Stimulated activated CD8-positive, alpha-beta memory T cell treated with anti-CD3 and anti-CD28 coated beads, Interleukin-7, amount 100 ng/mL, for 24 hours (primary cell): ENCODE data around the gene NDST1.
"Not testable (repeated sequence)": the region's sequence is repeated elsewhere in the genome, so short reads cannot be mapped to it uniquely, and the experiment has no call there.

Source experiments
- DNase-seq: peaks from one replicate; pipeline ENCODE4 v3.0.0-alpha.2; 2020; ENCODE audit warnings: low read depth

NDST1 gene

GRCh38 chr5:150507474-150508276 is at the start of gene NDST1:
TSS of gene NDST1 (plus strand) at chr5:150508131. CDS start at chr5:150521255, 13,124 bp downstream.
- no peak for DNase-seq

- DNase-seq, result peak; percentile 87
These were observed 49.0 kb upstream of the NDST1 start for GRCh38 chr5:150458802-150459557.

- no peak for DNase-seq
These were observed 47.1 kb upstream of the NDST1 start for GRCh38 chr5:150460781-150461180.

GRCh38 chr5:150461231-150461630 is 46.7 kb upstream of the NDST1 start:
- DNase-seq, result no peak

- no peak for DNase-seq
These were observed 43.3 kb upstream of the NDST1 start for GRCh38 chr5:150464554-150465012.

- no peak for DNase-seq
These were observed 42.0 kb upstream of the NDST1 start for GRCh38 chr5:150465927-150466326.

- no peak for DNase-seq
These were observed 39.7 kb upstream of the NDST1 start for GRCh38 chr5:150468206-150468605.

- no peak for DNase-seq
These were observed 38.0 kb upstream of the NDST1 start for GRCh38 chr5:150469718-150470469.

GRCh38 chr5:150473673-150474358 is 34.1 kb upstream of the NDST1 start:
- DNase-seq, result no peak

GRCh38 chr5:150476568-150476967 is 31.4 kb upstream of the NDST1 start:
- DNase-seq, result not testable (repeated sequence)

- DNase-seq, result no peak
These were observed 28.5 kb upstream of the NDST1 start for GRCh38 chr5:150479416-150479815.

GRCh38 chr5:150481708-150481965 is 26.3 kb upstream of the NDST1 start:
- no peak for DNase-seq

- DNase-seq, result no peak
These were observed 25.9 kb upstream of the NDST1 start for GRCh38 chr5:150481972-150482406.

- DNase-seq, result no peak
These were observed 22.8 kb upstream of the NDST1 start for GRCh38 chr5:150484964-150485692.

GRCh38 chr5:150485693-150486401 is 22.1 kb upstream of the NDST1 start:
- DNase-seq, result no peak

GRCh38 chr5:150486402-150487198 is 21.3 kb upstream of the NDST1 start:
- no peak for DNase-seq

- DNase-seq, result no peak
These were observed 20.5 kb upstream of the NDST1 start for GRCh38 chr5:150487199-150488061.

- no peak for DNase-seq
These were observed 19.2 kb upstream of the NDST1 start for GRCh38 chr5:150488519-150489359.
